ENCODE measurements around the gene CALD1.
"Not testable (repeated sequence)": the region's sequence is repeated elsewhere in the genome, so short reads cannot be mapped to it uniquely, and the experiment has no call there.

The CALD1 gene

DNA sequence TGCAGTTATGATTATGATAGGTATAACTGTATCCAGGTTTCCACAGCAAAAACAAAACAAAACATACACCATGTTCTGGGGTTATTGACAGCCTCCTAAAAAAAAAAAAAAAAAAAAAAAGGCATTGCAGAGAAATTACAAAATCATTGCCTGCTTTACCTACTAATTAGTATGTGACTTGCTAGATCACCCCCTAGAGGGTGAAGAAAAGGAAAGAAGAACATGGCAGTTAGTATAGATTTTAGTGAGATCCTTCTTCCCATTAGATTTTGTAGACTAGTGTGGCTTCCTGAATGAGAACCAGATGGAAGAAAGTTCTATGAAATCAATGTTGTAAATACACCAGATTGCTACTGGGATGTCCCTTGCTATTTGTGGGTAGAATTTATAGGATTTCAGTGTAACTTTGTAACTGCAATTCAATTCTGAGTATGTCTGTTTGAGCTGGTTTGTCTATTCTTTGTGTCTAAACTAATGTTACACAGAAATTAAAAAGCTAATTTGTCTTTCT is 182.9 kb downstream of the CALD1 start:
- DNase-seq = no peak

GRCh38 chr7:134963036-134963435 is 183.6 kb downstream of the CALD1 start:
- DNase-seq = no peak

- DNase-seq = no peak
Measured at GRCh38 chr7:134966691-134967090, 187.3 kb downstream of the CALD1 start.

- DNase-seq = no peak
Measured at GRCh38 chr7:134968110-134968509, 188.7 kb downstream of the CALD1 start.

GRCh38 chr7:134981645-134982044 is 202.2 kb downstream of the CALD1 start:
- DNase-seq = not testable (repeated sequence)

- no peak for DNase-seq
Measured at GRCh38 chr7:134985894-134986362, 206.5 kb downstream of the CALD1 start.

DNA sequence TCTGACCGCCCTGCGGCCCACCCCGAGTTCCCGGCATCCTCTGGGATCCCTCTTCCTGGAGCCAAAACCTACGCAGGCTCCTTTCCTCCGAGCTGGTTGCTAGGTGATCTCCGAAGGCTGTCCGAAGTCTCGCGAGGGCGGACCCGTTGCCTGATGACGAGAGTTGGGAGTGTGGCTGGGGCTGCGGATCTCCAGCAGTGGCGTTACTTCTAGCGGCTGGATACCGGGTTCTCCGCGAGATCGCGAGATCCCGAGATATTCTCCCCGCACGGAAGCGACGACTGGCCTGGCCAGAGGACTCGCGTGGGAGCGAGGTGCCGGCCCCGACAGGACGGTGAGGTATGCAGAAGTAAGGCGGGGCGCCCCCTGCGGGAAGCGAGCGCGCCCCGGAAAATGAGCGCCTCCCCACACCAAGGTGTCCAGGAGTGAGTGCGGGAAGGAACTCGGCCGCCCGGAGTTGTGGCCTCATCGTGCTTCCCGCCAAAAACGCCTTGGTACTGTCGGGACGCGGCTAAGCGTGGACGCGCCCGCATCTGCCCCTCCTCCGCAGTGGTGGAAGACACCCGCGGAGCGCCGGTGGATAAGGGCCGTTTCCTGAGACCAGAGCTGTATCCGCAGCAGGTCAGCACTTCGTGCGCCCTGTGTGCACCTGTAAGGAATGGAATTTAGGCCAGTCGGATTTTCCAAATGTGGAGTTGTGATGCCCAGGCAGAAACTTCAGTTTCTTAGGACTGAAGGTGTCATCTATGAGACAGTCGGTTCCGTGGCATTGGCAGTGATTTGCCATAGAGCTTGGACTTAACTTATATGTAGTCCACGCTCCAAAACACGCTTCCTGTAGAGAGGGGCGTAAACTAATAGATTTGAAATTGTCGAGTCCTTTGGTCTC is 207.2 kb downstream of the CALD1 start, which contains the start of gene AGBL3:
Gene AGBL3 (plus strand): TSS at position 146 of the 889 bp plus-strand sequence. CDS start 1,426 bp downstream, outside the sequence.
- DNase-seq = peak; percentile 90 to 93

DNA sequence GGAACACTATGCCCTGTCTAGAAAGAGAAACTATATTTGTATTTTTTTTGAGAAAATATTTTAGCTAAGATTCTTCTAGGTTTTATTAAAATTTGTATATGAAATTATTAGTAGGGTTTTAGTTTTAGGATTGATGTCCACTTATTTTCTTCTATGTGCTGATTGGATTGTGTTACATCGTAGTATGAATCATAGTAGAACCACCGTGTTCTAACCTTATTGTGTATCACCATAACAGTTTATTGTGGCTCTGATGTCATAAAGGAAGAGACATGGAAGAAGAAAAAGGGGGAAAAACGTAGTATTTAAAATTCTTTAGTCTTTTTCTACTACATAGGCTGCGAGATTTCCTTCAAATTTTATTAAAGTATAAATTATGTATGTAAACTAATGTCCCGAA is 208.7 kb downstream of the CALD1 start:
- DNase-seq = no peak

DNA sequence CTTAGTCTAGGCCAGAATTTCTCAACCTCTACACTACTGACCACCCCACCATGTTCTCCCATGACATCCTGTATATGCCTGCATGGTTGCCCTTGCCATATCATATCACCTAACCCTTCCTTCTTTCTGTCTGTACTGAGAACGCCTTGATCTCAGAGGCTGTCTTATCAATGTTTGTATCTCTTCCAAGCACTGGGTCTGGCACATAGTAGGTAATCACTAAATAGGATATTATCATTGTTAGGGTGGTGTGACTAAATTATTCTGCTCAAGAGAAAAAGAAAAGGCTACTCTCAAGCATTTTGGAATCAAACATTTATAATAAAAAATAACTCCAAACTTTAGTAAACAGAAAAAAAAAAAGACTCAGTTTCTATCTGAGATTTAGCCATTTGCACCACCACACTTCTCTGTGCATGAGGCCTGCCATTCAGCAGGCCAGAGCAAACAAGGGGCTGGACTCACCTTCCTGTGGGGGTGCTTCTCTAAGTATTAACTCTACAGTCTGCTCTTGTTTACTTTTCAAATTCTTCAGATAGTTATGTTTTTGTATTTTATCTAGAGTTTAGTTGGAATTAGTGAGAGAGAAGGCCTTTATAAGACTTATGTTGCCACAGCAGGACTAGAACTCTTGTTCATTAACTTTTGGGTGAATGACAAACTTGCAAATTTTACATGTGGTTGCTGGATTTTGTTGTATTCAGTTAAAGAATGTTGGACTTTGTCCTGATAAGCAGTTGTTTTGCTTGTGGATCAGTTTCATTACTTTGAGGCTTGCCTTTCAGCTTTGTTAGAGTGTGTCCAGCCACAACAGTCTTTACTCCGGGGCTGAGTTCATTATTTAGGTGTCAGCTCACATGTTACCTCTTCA is 212.3 kb downstream of the CALD1 start:
- no peak for DNase-seq

- DNase-seq = peak; percentile 8 to 19
Measured at GRCh38 chr7:134992626-134993179, 213.3 kb downstream of the CALD1 start.

DNA sequence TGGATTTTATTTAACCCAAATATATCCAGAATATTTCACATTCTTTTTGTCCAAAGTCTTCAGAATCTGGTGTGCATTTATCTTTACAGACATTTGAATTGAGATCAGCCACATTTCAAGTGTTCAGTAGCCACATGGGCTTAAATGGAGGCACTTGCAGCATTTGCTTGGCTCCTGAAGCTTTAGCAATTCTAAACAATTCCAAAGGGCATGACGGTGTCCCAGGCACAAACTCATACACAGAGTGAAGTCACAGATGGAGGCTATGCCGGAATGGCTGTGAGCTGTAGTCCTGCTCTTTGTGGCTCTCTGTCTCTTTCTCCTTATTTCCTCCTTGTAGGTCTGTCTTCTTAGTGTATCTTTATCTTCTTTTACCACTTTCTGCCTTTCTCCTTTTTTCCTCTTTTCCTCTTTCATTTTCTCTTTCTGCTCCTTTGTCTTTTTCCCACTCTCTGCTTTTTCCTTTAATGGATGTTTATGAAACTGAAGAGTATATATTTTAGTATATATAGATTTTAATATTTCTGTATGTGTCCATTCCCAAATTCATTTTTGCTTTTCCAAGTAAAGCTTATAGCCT is 214.5 kb downstream of the CALD1 start:
- no peak for DNase-seq

- no peak for DNase-seq
Measured at GRCh38 chr7:134995239-134996096, 216.0 kb downstream of the CALD1 start.

DNA sequence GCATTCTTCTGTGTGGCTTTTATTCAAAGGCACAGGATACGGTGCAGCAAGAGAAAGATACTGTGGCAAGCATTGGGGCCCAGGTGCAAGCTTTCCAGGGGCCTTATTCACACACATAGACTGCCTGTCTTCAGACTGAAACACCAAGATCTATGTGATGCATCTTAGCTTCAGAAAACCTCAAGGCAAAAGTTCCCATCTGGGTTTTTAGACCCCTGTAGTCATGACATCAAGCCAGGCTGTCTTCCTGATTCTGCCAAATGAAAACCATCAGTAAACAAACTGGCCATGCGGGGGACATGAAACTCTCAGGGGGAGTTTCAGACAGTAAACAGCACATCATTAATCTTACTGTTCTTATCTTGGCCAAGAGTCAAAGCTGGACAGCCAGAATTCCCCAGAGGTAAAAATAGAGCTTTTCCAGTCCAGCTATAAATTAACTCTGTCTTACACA is 216.7 kb downstream of the CALD1 start:
- no peak for DNase-seq

DNA sequence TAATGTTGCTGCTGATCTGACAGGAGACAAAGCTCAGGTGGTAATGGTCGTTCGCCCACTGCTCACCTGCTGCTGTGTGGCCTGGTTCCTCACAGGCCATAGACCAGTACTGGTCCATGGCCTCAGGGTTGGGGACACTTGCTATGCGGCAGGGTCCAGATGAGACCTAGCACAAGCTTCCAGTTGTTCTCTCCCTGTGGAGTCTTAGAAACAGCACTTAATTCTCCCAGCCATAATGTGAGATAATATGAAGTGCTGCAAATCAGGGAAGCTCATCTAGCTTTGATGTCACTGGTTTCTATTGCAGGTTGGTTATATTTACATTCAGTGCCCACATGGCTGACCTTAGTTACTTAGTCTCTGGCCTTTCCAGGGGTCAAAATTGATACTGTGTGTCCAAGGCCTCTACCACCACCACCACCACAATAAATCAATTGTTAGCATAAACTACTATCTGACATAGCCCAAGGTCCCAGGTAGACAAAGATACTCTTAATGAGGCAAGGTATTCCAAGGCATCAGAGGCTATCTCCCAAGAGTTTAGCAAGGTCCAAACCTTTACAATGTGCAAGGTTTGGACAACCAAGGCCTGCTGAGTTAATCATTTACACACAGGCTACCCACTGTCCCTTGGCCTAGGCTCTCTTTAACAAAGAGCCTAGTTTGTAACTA is 217.9 kb downstream of the CALD1 start:
- DNase-seq = no peak

- no peak for DNase-seq
Measured at GRCh38 chr7:134999136-134999535, 219.7 kb downstream of the CALD1 start.

DNA sequence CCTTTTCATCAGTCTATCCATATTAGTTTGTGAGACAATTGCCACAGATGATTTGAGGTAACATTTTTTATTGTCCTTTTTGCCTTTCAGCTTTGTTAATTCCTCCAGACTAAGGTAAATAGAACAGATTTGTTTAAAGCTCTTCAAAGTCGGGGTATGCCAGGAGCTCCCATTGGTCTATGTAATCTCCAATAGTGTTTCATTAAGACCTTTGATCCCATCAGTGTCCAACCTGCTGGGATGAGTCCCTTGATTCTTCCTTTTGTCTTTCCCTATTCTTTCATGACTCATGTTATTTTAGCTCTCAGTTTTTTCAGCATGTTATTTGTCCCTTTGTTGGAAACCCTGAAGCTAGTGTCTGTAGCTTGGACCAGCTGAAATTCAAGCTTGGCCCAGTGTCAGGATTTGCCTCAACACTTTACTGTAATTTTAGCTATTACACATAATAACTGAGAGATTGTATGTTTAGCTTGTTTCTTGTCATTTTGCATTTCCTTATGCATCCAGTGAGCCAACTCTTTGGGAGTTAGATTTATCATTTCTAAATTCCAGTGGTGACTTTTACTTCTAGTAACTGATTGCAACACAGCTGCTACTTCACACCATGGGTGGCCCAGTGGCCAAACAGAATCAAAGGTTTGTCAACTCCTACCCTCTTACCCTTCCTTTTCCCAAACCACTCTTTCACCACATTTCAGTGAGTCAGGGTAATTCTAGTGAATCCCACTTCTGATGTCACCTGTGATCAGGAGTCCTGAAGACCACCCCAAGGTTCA is 222.1 kb downstream of the CALD1 start:
- no peak for DNase-seq

GRCh38 chr7:135012229-135012628 is 232.8 kb downstream of the CALD1 start:
- DNase-seq = no peak

Measured in stimulated activated CD4-positive, alpha-beta T cell treated with anti-CD3 and anti-CD28 coated beads, Interleukin-2, amount 100 ng/mL, for 24 hours (primary cell).